Stomach smooth muscle (tissue), 2 donors: Measurements from ENCODE around the gene RASD2.

ENCODE experiments used
- H3K27ac ChIP-seq: one replicate; pipeline ENCODE4 v1.7.0; 2013; ENCODE audit warnings: mild to moderate bottlenecking, low read length, inconsistent platforms
- H3K27me3 ChIP-seq, 2 donors: one replicate each; pipeline ENCODE4 v1.7.0; 2013; ENCODE audit warnings: low read length in 2 of 2; ENCODE audit not compliant: insufficient read depth in 2 of 2, control insufficient read depth in 1 of 2
- H3K36me3 ChIP-seq, 2 donors: one replicate each; pipeline ENCODE4 v1.7.0; 2013; ENCODE audit warnings: low read length in 2 of 2; ENCODE audit not compliant: control insufficient read depth in 2 of 2, insufficient read depth in 2 of 2
- H3K4me1 ChIP-seq: one replicate; pipeline ENCODE4 v1.7.0; 2013; ENCODE audit warnings: low read length; ENCODE audit not compliant: control insufficient read depth, insufficient read depth
- H3K4me3 ChIP-seq, 2 donors: one replicate each; pipeline ENCODE4 v1.7.0; 2013; ENCODE audit warnings: low read length in 2 of 2
- H3K9ac ChIP-seq, 2 donors: one replicate each; pipeline ENCODE4 v1.7.0; 2013; ENCODE audit warnings: low read length in 2 of 2, mild to moderate bottlenecking in 1 of 2
- H3K9me3 ChIP-seq, 2 donors: one replicate each; pipeline ENCODE4 v1.7.0; 2013; ENCODE audit warnings: low read length in 2 of 2; ENCODE audit not compliant: control insufficient read depth in 2 of 2
- donor health status: healthy.
- donor health status: Pancreatic carcinoma.

The RASD2 gene

DNA sequence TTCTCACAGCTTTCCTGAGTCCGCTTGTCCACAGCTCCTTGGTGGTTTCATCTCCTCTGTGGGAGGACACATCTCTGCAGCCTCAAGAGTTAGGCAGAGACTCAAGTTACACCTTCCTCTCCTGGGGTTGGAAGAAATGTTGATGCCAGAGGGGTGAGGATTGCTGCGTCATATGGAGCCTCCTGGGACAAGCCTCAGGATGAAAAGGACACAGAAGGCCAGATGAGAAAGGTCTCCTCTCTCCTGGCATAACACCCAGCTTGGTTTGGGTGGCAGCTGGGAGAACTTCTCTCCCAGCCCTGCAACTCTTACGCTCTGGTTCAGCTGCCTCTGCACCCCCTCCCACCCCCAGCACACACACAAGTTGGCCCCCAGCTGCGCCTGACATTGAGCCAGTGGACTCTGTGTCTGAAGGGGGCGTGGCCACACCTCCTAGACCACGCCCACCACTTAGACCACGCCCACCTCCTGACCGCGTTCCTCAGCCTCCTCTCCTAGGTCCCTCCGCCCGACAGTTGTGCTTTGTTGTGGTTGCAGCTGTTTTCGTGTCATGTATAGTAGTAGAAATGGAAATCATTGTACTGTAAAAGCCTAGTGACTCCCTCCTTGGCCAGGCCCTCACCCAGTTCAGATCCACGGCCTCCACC is 11.7 kb downstream of the RASD2 start:
- Histone ChIP-seq H3K4me1 (peaks cover 8% of the 10 kb centered on the region), H3K36me3 (peaks cover 0 to 14% of the 10 kb centered on the region in 2 donors), H3K9ac (no peak overlapping the region), H3K9me3 (no peaks in the 10 kb centered on the region), H3K27me3 (no peaks in the 10 kb centered on the region), H3K4me3 (no peak overlapping the region), H3K27ac (no peak overlapping the region)

- H3K27me3 ChIP-seq = no peaks in the 10 kb centered on the region
- no peak overlapping the region for H3K27ac ChIP-seq
- no peaks in the 10 kb centered on the region for H3K9me3 ChIP-seq
- no peak overlapping the region for H3K9ac ChIP-seq
- peaks cover 0 to 13% of the 10 kb centered on the region in 2 donors for H3K36me3 ChIP-seq
- H3K4me1 ChIP-seq = peaks cover 8% of the 10 kb centered on the region
- H3K4me3 ChIP-seq = no peak overlapping the region
Observed at GRCh38 chr22:35552846-35553245, 12.2 kb downstream of the RASD2 start.

GRCh38 chr22:35553341-35553740 is 12.7 kb downstream of the RASD2 start:
- H3K4me1 ChIP-seq = peaks cover 8% of the 10 kb centered on the region
- H3K36me3 ChIP-seq = peaks cover 0 to 10% of the 10 kb centered on the region in 2 donors
- no peaks in the 10 kb centered on the region for H3K9me3 ChIP-seq
- no peak overlapping the region for H3K9ac ChIP-seq
- no peak overlapping the region for H3K4me3 ChIP-seq
- no peak overlapping the region for H3K27ac ChIP-seq
- no peaks in the 10 kb centered on the region for H3K27me3 ChIP-seq

GRCh38 chr22:35554297-35554845 is 13.7 kb downstream of the RASD2 start:
- no peaks in the 10 kb centered on the region for H3K9me3 ChIP-seq
- H3K27me3 ChIP-seq = no peaks in the 10 kb centered on the region
- peaks cover 0 to 10% of the 10 kb centered on the region in 2 donors for H3K36me3 ChIP-seq
- no peak overlapping the region for H3K4me3 ChIP-seq
- H3K9ac ChIP-seq = no peak overlapping the region
- H3K27ac ChIP-seq = no peak overlapping the region
- H3K4me1 ChIP-seq = peaks cover 2% of the 10 kb centered on the region

DNA sequence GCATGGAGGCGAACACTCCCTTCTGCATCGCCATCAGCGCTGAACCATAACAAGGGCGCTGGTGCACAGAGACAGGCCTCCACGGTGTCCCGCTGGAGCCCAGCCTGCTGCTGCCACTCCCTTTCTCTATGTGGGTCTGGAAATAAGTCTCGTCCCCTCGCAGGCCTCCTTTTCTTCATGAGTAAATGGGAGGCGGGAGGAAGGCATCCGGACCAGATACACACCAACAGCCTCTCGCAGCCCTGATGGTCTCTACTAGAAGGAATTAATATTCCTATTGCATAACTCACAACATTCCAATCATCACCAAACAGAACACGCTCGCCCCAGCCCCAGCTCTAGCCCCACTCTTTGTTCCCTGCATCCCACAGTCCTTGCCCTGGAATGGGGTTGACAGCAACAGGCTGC is 14.9 kb downstream of the RASD2 start:
- H3K9ac ChIP-seq = no peak overlapping the region
- H3K4me3 ChIP-seq = no peak overlapping the region
- peaks cover 0 to 9% of the 10 kb centered on the region in 2 donors for H3K36me3 ChIP-seq
- H3K27ac ChIP-seq = no peak overlapping the region
- no peaks in the 10 kb centered on the region for H3K4me1 ChIP-seq
- H3K9me3 ChIP-seq = no peaks in the 10 kb centered on the region
- H3K27me3 ChIP-seq = no peaks in the 10 kb centered on the region

GRCh38 chr22:35555946-35556547 is 15.4 kb downstream of the RASD2 start:
- Histone ChIP-seq H3K9ac (no peak overlapping the region), H3K36me3 (peaks cover 0 to 8% of the 10 kb centered on the region in 2 donors), H3K4me3 (no peak overlapping the region), H3K27me3 (no peaks in the 10 kb centered on the region), H3K27ac (no peak overlapping the region), H3K4me1 (no peaks in the 10 kb centered on the region), H3K9me3 (no peaks in the 10 kb centered on the region)

DNA sequence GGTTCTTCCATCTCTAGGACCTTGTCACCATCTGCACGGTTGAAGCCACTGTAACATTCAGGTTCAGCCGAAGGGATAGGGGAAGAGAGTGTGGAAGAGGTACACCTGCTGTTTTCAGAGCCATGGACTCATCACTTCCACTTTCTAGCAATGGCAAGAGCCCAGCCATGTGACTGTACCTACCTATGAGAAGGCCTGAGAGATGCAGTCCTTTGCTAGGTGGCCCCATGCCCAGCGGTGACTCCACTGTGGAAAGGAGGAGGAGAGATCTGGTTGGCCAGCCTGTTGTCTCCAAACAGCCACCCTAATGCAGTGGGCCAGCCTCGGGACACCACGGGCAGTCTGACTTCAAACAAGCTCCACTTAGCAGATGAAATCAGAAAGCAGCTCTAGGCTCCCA is 16.0 kb downstream of the RASD2 start:
- H3K27ac ChIP-seq = no peak overlapping the region
- H3K4me1 ChIP-seq = no peaks in the 10 kb centered on the region
- peaks cover 0 to 3% of the 10 kb centered on the region in 2 donors for H3K36me3 ChIP-seq
- no peak overlapping the region for H3K4me3 ChIP-seq
- no peak overlapping the region for H3K9ac ChIP-seq
- no peaks in the 10 kb centered on the region for H3K27me3 ChIP-seq
- H3K9me3 ChIP-seq = no peaks in the 10 kb centered on the region

- no peak overlapping the region for H3K9ac ChIP-seq
- H3K4me1 ChIP-seq = no peaks in the 10 kb centered on the region
- no peaks in the 10 kb centered on the region for H3K27me3 ChIP-seq
- H3K27ac ChIP-seq = no peak overlapping the region
- peaks cover 0 to under 1% of the 10 kb centered on the region in 2 donors for H3K36me3 ChIP-seq
- no peak overlapping the region for H3K4me3 ChIP-seq
- H3K9me3 ChIP-seq = no peaks in the 10 kb centered on the region
Observed at GRCh38 chr22:35558031-35558430, 17.4 kb downstream of the RASD2 start.

- no peaks in the 10 kb centered on the region for H3K9me3 ChIP-seq
- no peaks in the 10 kb centered on the region for H3K27me3 ChIP-seq
- H3K27ac ChIP-seq = no peak overlapping the region
- no peaks in the 10 kb centered on the region for H3K36me3 ChIP-seq
- H3K9ac ChIP-seq = no peak overlapping the region
- no peak overlapping the region for H3K4me3 ChIP-seq
- no peaks in the 10 kb centered on the region for H3K4me1 ChIP-seq
Observed at GRCh38 chr22:35558719-35559118, 18.1 kb downstream of the RASD2 start.

DNA sequence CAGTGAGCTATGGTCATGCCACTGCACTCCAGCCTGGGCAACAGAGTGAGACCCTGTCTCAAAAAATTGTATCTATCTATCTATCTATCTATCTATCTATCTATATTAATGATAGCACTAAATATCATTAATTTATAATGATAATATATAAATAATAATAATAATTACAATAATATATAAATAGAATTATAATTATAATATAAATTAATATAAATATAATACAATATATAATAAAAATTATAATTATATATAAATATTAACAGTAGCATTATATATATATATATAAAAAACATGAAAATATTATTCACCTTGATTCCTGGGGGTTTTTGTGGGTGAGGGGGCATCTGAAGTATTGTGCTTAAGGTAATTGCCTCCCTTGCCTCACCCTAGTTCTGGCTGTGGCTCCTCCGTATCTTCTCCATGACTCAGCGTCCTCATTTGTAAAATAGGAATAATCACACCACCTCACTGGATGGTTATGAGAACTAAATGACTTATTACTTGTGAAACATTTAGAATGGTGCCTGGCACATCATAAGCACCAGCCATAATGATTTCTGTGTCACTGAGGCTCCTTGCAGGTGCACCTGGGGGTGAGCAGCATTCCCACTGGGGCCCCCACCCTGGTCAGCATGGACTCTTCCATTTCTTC is 18.8 kb downstream of the RASD2 start:
- Histone ChIP-seq H3K27me3 (no peaks in the 10 kb centered on the region), H3K4me3 (no peak overlapping the region), H3K27ac (no peak overlapping the region), H3K9ac (no peak overlapping the region), H3K4me1 (peaks cover 2% of the 10 kb centered on the region), H3K36me3 (no peaks in the 10 kb centered on the region), H3K9me3 (no peaks in the 10 kb centered on the region)

DNA sequence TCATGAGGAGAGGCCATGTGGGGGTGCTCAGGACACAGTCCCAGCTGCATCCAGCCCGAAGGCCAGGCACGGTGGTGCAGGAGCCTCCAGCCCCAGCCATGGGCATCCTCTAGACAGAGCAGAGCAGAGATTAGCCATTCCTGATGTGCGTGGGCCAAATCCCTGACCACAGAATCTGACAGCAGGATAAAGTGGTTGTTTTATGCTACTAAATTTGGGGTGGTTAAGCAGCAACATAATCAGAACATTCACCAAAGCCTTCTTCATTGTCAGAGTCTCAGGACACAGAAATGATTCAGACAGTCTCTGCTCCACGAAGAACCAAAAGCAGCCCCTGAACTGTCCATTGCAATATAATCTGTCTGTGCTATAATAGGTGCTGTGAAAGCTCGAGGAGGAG is 19.7 kb downstream of the RASD2 start:
- H3K4me3 ChIP-seq = no peak overlapping the region

More for the DNA sequence above, 19.7 kb downstream of the RASD2 start:
- H3K4me1 ChIP-seq = peaks cover 11% of the 10 kb centered on the region
- no peaks in the 10 kb centered on the region for H3K36me3 ChIP-seq
- no peaks in the 10 kb centered on the region for H3K9me3 ChIP-seq
- no peaks in the 10 kb centered on the region for H3K27me3 ChIP-seq
- H3K9ac ChIP-seq = no peak overlapping the region
- no peak overlapping the region for H3K27ac ChIP-seq
